WTC11 (cell line): ENCODE results near the gene EFHD1. TPM values are rescaled to one million over a fixed set of nuclear protein-coding genes. Genes with fewer than 3 reads are reported as not detected.

Experiments
- ATF1 ChIP-seq: sonication (generic); formaldehyde crosslinking; IDR thresholded peaks from 2 replicates; pipeline ENCODE4 v1.8.1; 2023; ENCODE audit warnings: mild to moderate bottlenecking, moderate library complexity, missing genetic modification reagents
- CBFB ChIP-seq: sonication (generic); formaldehyde crosslinking; IDR thresholded peaks from 2 replicates; pipeline ENCODE4 v1.8.1; 2022; ENCODE audit warnings: mild to moderate bottlenecking, low read depth, missing genetic modification reagents
- EMX1 ChIP-seq: fragments of 250-450 bp; sonication (Bioruptor Pico); IDR thresholded peaks from 2 replicates; pipeline ENCODE4 v1.8.0; 2021; ENCODE audit warnings: mild to moderate bottlenecking
- FOXJ3 ChIP-seq: sonication (generic); formaldehyde crosslinking; IDR thresholded peaks from 2 replicates; pipeline ENCODE4 v1.9.0; 2021; ENCODE audit warnings: missing genetic modification reagents, mild to moderate bottlenecking, borderline replicate concordance
- FOXP1 ChIP-seq: sonication (generic); formaldehyde crosslinking; IDR thresholded peaks from 2 replicates; pipeline ENCODE4 v1.8.0; 2022; ENCODE audit warnings: missing genetic modification reagents, mild to moderate bottlenecking, moderate library complexity, borderline replicate concordance
- GTF2I ChIP-seq: fragments of 250-450 bp; sonication (Bioruptor Pico); conservative IDR thresholded peaks from 2 replicates; pipeline ENCODE4 v1.4.0; 2021; ENCODE audit warnings: mild to moderate bottlenecking
- HMGA2 ChIP-seq: fragments of 250-450 bp; sonication (Bioruptor Pico); IDR thresholded peaks from 2 replicates; pipeline ENCODE4 v1.4.0; 2021; ENCODE audit warnings: mild to moderate bottlenecking, moderate library complexity
- JAZF1 ChIP-seq: fragments of 250-450 bp; sonication (Bioruptor Pico); IDR thresholded peaks from 2 replicates; pipeline ENCODE4 v1.9.0; 2021; ENCODE audit warnings: moderate library complexity, mild to moderate bottlenecking, inconsistent platforms
- JUN ChIP-seq: sonication (generic); formaldehyde crosslinking; IDR thresholded peaks from 2 replicates; pipeline ENCODE4 v1.8.0; 2023; ENCODE audit warnings: mild to moderate bottlenecking, missing genetic modification reagents
- MYBL2 ChIP-seq: sonication (generic); formaldehyde crosslinking; IDR thresholded peaks from 2 replicates; pipeline ENCODE4 v1.8.1; 2023; ENCODE audit warnings: mild to moderate bottlenecking, moderate library complexity, missing genetic modification reagents
- NFE2L1 ChIP-seq: sonication (generic); formaldehyde crosslinking; IDR thresholded peaks from 2 replicates; pipeline ENCODE4 v1.8.1; 2023; ENCODE audit warnings: missing genetic modification reagents
- NFYB ChIP-seq: sonication (generic); formaldehyde crosslinking; conservative IDR thresholded peaks from 2 replicates; pipeline ENCODE4 v1.8.0; 2022; ENCODE audit warnings: low read depth, missing genetic modification reagents
- NR1H2 ChIP-seq: sonication (generic); formaldehyde crosslinking; IDR thresholded peaks from 2 replicates; pipeline ENCODE4 v1.9.0; 2021; ENCODE audit warnings: mild to moderate bottlenecking, moderate library complexity, missing genetic modification reagents
- NR2C2 ChIP-seq: sonication (generic); formaldehyde crosslinking; IDR thresholded peaks from 2 replicates; pipeline ENCODE4 v1.8.0; 2022; ENCODE audit warnings: mild to moderate bottlenecking, missing genetic modification reagents
- SP1 ChIP-seq: sonication (generic); formaldehyde crosslinking; conservative IDR thresholded peaks from 2 replicates; pipeline ENCODE4 v1.8.1; 2022; ENCODE audit warnings: missing genetic modification reagents
- TCF7 ChIP-seq: sonication (generic); formaldehyde crosslinking; IDR thresholded peaks from 2 replicates; pipeline ENCODE4 v1.8.0; 2022; ENCODE audit warnings: mild to moderate bottlenecking, low read depth, missing genetic modification reagents, moderate library complexity
- ZBTB21 ChIP-seq: sonication (generic); formaldehyde crosslinking; IDR thresholded peaks from 2 replicates; pipeline ENCODE4 v1.8.1; 2023; ENCODE audit warnings: mild to moderate bottlenecking, missing genetic modification reagents, borderline replicate concordance
- ZNF263 ChIP-seq: sonication (generic); formaldehyde crosslinking; IDR thresholded peaks from 2 replicates; pipeline ENCODE4 v1.8.1; 2022; ENCODE audit warnings: low read depth, mild to moderate bottlenecking, moderate library complexity, missing genetic modification reagents
- ZNF396 ChIP-seq: fragments of 250-450 bp; sonication (Bioruptor Pico); IDR thresholded peaks from 2 replicates; pipeline ENCODE4 v1.8.0; 2021; ENCODE audit warnings: mild to moderate bottlenecking, moderate library complexity, borderline replicate concordance
- total RNA-seq: library from RNA; stranded (reverse); gene quantifications from 3 replicates; pipeline ENCODE4 v1.2.3, GENCODE V29; 2021
- TF ChIP-seq, protein P1 (sequence below): sonication (generic); formaldehyde crosslinking; conservative IDR thresholded peaks from 2 replicates; pipeline ENCODE4 v1.8.1; 2023; ENCODE audit warnings: mild to moderate bottlenecking, low read depth, missing genetic modification reagents, moderate library complexity
- TF ChIP-seq, protein P2 (sequence below): sonication (generic); formaldehyde crosslinking; IDR thresholded peaks from 2 replicates; pipeline ENCODE4 v1.8.1; 2022; ENCODE audit warnings: mild to moderate bottlenecking, missing genetic modification reagents, moderate library complexity, borderline replicate concordance
- TF ChIP-seq, protein P3 (sequence below): sonication (generic); formaldehyde crosslinking; IDR thresholded peaks from 2 replicates; pipeline ENCODE4 v1.8.0; 2023; ENCODE audit warnings: mild to moderate bottlenecking, missing genetic modification reagents
- TF ChIP-seq, protein P4 (sequence below): fragments of 200-600 bp; IDR thresholded peaks from 2 replicates; pipeline ENCODE4 v1.8.0; 2022; ENCODE audit warnings: antibody characterized with exemption
- TF ChIP-seq, protein P5 (sequence below): fragments of 250-450 bp; sonication (Bioruptor Pico); IDR thresholded peaks from 2 replicates; pipeline ENCODE4 v1.9.0; 2021; ENCODE audit warnings: mild to moderate bottlenecking
- TF ChIP-seq, protein P6 (sequence below): sonication (generic); formaldehyde crosslinking; IDR thresholded peaks from 2 replicates; pipeline ENCODE4 v1.8.0; 2022; ENCODE audit warnings: missing genetic modification reagents
- TF ChIP-seq, protein P7 (sequence below): sonication (generic); formaldehyde crosslinking; IDR thresholded peaks from 2 replicates; pipeline ENCODE4 v1.8.0; 2022; ENCODE audit warnings: mild to moderate bottlenecking, missing genetic modification reagents

EFHD1 gene
- total RNA-seq, 1 experiment from 2014 or later: 6.1 TPM

DNA sequence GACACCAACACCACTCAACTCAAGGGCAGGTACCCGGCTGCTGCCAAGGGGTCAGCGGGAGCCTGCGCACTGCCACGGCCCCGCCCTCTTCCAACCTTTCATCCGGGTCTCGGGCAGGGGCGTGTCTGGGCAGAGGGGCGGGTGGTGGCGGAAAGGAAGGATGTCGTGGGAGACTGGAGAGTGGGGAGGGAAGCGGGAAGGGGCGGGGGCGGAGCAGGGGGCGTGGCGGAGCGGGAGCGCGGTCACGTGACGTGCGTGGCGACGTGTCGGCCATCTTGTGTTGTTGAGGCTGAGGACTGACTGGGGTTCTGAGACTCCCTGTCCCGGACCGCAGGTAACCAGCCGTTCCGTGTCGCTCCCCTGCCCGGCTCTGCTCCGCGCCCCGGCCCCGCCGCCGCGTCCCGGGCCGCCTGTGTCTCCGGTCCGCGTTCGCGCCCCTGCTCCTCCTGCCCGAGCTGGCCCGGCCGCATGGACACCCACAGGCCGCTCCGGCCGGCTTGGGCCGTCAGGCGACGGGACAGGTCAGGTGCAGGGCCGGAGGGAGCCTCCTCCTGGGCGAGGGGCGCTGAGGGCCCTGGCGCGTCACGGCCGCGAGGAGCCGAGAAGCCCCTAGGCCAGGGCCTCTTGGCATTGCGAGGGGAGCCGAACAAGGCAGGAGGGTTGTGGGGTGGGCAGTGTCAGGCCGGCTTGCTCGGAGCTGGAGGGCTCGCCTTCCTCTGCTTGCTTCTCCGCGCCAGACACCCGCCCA lies 63.8 kb downstream of the EFHD1 start, which contains the start of gene GIGYF2 (continued):
- no peak for TF ChIP-seq MYBL2 (CRISPR knock-in tag)
- TF ChIP-seq, protein P1, sequence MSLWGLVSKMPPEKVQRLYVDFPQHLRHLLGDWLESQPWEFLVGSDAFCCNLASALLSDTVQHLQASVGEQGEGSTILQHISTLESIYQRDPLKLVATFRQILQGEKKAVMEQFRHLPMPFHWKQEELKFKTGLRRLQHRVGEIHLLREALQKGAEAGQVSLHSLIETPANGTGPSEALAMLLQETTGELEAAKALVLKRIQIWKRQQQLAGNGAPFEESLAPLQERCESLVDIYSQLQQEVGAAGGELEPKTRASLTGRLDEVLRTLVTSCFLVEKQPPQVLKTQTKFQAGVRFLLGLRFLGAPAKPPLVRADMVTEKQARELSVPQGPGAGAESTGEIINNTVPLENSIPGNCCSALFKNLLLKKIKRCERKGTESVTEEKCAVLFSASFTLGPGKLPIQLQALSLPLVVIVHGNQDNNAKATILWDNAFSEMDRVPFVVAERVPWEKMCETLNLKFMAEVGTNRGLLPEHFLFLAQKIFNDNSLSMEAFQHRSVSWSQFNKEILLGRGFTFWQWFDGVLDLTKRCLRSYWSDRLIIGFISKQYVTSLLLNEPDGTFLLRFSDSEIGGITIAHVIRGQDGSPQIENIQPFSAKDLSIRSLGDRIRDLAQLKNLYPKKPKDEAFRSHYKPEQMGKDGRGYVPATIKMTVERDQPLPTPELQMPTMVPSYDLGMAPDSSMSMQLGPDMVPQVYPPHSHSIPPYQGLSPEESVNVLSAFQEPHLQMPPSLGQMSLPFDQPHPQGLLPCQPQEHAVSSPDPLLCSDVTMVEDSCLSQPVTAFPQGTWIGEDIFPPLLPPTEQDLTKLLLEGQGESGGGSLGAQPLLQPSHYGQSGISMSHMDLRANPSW: no peak
- TF ChIP-seq ZBTB21 (CRISPR knock-in tag): no peak
- TF ChIP-seq, protein P2, sequence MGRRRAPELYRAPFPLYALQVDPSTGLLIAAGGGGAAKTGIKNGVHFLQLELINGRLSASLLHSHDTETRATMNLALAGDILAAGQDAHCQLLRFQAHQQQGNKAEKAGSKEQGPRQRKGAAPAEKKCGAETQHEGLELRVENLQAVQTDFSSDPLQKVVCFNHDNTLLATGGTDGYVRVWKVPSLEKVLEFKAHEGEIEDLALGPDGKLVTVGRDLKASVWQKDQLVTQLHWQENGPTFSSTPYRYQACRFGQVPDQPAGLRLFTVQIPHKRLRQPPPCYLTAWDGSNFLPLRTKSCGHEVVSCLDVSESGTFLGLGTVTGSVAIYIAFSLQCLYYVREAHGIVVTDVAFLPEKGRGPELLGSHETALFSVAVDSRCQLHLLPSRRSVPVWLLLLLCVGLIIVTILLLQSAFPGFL (CRISPR knock-in tag): no peak
- TF ChIP-seq NR2C2: no peak
- TF ChIP-seq, protein P3, sequence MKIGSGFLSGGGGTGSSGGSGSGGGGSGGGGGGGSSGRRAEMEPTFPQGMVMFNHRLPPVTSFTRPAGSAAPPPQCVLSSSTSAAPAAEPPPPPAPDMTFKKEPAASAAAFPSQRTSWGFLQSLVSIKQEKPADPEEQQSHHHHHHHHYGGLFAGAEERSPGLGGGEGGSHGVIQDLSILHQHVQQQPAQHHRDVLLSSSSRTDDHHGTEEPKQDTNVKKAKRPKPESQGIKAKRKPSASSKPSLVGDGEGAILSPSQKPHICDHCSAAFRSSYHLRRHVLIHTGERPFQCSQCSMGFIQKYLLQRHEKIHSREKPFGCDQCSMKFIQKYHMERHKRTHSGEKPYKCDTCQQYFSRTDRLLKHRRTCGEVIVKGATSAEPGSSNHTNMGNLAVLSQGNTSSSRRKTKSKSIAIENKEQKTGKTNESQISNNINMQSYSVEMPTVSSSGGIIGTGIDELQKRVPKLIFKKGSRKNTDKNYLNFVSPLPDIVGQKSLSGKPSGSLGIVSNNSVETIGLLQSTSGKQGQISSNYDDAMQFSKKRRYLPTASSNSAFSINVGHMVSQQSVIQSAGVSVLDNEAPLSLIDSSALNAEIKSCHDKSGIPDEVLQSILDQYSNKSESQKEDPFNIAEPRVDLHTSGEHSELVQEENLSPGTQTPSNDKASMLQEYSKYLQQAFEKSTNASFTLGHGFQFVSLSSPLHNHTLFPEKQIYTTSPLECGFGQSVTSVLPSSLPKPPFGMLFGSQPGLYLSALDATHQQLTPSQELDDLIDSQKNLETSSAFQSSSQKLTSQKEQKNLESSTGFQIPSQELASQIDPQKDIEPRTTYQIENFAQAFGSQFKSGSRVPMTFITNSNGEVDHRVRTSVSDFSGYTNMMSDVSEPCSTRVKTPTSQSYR (CRISPR knock-in tag): no peak
- TF ChIP-seq GTF2I: no peak
- TF ChIP-seq, protein P4, sequence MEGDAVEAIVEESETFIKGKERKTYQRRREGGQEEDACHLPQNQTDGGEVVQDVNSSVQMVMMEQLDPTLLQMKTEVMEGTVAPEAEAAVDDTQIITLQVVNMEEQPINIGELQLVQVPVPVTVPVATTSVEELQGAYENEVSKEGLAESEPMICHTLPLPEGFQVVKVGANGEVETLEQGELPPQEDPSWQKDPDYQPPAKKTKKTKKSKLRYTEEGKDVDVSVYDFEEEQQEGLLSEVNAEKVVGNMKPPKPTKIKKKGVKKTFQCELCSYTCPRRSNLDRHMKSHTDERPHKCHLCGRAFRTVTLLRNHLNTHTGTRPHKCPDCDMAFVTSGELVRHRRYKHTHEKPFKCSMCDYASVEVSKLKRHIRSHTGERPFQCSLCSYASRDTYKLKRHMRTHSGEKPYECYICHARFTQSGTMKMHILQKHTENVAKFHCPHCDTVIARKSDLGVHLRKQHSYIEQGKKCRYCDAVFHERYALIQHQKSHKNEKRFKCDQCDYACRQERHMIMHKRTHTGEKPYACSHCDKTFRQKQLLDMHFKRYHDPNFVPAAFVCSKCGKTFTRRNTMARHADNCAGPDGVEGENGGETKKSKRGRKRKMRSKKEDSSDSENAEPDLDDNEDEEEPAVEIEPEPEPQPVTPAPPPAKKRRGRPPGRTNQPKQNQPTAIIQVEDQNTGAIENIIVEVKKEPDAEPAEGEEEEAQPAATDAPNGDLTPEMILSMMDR: no peak
- TF ChIP-seq NFE2L1 (CRISPR knock-in tag): peak; percentile 64; the same call in 1 of the 2 replicates
- no peak for TF ChIP-seq JAZF1
- TF ChIP-seq NR1H2 (CRISPR knock-in tag): no peak
- peak; percentile 76; the same call in 1 of the 2 replicates for TF ChIP-seq FOXP1 (CRISPR knock-in tag)
- TF ChIP-seq HMGA2: no peak
- no peak for TF ChIP-seq ATF1
- TF ChIP-seq, protein P5, sequence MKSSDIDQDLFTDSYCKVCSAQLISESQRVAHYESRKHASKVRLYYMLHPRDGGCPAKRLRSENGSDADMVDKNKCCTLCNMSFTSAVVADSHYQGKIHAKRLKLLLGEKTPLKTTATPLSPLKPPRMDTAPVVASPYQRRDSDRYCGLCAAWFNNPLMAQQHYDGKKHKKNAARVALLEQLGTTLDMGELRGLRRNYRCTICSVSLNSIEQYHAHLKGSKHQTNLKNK (CRISPR knock-in tag): no peak
- peak; percentile 74; the same call in 1 of the 2 replicates for TF ChIP-seq TCF7
- TF ChIP-seq, protein P6, sequence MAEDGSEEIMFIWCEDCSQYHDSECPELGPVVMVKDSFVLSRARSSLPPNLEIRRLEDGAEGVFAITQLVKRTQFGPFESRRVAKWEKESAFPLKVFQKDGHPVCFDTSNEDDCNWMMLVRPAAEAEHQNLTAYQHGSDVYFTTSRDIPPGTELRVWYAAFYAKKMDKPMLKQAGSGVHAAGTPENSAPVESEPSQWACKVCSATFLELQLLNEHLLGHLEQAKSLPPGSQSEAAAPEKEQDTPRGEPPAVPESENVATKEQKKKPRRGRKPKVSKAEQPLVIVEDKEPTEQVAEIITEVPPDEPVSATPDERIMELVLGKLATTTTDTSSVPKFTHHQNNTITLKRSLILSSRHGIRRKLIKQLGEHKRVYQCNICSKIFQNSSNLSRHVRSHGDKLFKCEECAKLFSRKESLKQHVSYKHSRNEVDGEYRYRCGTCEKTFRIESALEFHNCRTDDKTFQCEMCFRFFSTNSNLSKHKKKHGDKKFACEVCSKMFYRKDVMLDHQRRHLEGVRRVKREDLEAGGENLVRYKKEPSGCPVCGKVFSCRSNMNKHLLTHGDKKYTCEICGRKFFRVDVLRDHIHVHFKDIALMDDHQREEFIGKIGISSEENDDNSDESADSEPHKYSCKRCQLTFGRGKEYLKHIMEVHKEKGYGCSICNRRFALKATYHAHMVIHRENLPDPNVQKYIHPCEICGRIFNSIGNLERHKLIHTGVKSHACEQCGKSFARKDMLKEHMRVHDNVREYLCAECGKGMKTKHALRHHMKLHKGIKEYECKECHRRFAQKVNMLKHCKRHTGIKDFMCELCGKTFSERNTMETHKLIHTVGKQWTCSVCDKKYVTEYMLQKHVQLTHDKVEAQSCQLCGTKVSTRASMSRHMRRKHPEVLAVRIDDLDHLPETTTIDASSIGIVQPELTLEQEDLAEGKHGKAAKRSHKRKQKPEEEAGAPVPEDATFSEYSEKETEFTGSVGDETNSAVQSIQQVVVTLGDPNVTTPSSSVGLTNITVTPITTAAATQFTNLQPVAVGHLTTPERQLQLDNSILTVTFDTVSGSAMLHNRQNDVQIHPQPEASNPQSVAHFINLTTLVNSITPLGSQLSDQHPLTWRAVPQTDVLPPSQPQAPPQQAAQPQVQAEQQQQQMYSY: peak; percentile 69; the same call in 1 of the 2 replicates
- peak; percentile 84 for TF ChIP-seq CBFB (CRISPR knock-in tag)
- peak; percentile 89 for TF ChIP-seq SP1 (CRISPR knock-in tag)
- TF ChIP-seq ZNF263 (CRISPR knock-in tag): no peak
- TF ChIP-seq, protein P7, sequence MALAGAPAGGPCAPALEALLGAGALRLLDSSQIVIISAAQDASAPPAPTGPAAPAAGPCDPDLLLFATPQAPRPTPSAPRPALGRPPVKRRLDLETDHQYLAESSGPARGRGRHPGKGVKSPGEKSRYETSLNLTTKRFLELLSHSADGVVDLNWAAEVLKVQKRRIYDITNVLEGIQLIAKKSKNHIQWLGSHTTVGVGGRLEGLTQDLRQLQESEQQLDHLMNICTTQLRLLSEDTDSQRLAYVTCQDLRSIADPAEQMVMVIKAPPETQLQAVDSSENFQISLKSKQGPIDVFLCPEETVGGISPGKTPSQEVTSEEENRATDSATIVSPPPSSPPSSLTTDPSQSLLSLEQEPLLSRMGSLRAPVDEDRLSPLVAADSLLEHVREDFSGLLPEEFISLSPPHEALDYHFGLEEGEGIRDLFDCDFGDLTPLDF (CRISPR knock-in tag): no peak
- no peak for TF ChIP-seq FOXJ3 (CRISPR knock-in tag)
- TF ChIP-seq NFYB (CRISPR knock-in tag): no peak
- no peak for TF ChIP-seq JUN
- no peak for TF ChIP-seq EMX1 (CRISPR knock-in tag)
- no peak for TF ChIP-seq ZNF396
